IPS-18c (cell line): ENCODE measurements around the gene COL18A1.

Experiments used
- H3K4me3 ChIP-seq: 2 replicates; pipeline ENCODE4 v1.7.0; 2013; ENCODE audit warnings: low read depth, mild to moderate bottlenecking, low read length, moderate library complexity; ENCODE audit not compliant: insufficient read depth
- H3K9me3 ChIP-seq: one replicate; pipeline ENCODE4 v1.6.1; 2013; ENCODE audit warnings: mild to moderate bottlenecking, low read length, moderate library complexity; ENCODE audit not compliant: control insufficient read depth, insufficient read depth

Gene COL18A1

GRCh38 chr21:45548711-45549491 is 143.9 kb downstream of the COL18A1 start:
- H3K4me3 ChIP-seq = no peak overlapping the region

DNA sequence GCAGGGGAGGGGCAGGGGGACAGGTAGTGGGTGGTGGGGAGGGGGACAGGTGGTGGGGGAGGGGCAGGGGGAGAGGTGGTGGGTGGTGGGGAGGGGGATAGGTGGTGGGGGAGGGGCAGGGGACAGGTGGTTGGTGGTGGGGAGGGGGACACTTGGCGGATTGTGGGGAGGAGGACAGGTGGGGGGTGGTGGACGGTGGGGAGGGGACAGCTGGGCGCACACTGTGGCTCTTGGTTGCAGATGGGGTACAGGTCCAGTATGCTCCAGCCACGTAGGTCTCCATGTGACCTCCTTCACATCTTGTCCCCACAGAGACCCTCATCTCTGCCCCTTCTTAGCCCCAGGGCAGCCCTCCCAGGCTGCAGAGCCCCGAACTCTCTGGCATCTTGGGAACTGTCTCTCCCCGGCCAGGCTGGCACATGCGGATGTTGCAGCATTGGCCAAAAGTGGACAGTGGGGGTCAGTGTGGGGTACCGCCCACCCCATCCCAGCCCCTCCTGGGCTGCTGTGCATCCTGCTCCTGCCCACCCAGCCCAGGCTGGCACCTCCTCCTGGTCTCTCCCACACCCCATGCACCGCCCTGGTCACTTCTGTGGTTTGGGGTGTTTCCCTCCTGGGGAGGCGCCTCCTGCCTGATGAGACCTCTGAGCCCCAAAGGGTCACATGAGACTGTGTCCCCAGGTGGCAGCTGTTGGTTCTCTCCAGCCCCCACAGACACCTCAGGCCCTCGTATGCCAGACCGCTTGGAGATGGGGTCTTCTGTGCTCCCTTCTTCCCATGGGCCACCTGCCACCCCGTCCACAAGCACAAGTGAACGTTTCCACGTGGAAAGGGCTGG is 144.9 kb downstream of the COL18A1 start:
- Histone ChIP-seq H3K4me3 (no peak overlapping the region), H3K9me3 (no peaks in the 10 kb centered on the region)

More at GRCh38 chr21:45548711-45549491, 143.9 kb downstream of the COL18A1 start:
- no peaks in the 10 kb centered on the region for H3K9me3 ChIP-seq

DNA sequence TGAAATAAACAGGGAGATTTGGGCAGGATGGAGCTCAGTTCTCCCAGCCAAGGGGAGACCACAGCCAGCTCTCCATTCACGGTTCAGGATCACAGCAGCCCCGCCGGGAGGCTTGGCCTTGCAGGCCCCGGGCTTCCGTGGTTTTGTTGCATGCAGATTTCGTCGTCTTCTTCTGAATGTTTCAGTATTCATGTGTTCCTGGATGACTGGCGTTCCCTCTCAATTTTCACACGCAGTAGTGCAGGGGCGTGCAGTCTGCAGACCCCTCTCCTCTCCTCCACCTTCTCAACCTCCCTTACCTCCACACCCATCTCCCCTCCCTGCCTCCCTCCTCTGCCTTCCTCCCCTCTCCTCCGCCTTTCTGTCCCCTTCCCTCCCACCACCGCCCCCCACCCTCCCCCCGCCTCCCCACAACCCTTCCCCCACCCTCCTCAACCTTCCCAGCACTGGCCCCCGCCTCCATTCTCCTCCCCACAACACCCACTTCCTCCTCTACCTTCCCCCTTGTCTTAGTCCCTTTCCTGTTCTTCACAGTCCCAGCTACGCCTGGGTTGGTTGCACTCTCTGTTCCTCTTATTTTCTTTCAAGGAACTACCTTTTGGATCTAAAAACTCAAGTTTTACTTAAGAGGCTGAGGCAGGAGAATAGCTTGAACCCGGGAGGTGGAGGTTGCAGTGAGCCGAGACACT is 145.7 kb downstream of the COL18A1 start:
- Histone ChIP-seq H3K9me3 (no peaks in the 10 kb centered on the region), H3K4me3 (no peak overlapping the region)

- H3K4me3 ChIP-seq = no peak overlapping the region
- H3K9me3 ChIP-seq = no peaks in the 10 kb centered on the region
Measured at GRCh38 chr21:45551316-45551715, 146.4 kb downstream of the COL18A1 start.

DNA sequence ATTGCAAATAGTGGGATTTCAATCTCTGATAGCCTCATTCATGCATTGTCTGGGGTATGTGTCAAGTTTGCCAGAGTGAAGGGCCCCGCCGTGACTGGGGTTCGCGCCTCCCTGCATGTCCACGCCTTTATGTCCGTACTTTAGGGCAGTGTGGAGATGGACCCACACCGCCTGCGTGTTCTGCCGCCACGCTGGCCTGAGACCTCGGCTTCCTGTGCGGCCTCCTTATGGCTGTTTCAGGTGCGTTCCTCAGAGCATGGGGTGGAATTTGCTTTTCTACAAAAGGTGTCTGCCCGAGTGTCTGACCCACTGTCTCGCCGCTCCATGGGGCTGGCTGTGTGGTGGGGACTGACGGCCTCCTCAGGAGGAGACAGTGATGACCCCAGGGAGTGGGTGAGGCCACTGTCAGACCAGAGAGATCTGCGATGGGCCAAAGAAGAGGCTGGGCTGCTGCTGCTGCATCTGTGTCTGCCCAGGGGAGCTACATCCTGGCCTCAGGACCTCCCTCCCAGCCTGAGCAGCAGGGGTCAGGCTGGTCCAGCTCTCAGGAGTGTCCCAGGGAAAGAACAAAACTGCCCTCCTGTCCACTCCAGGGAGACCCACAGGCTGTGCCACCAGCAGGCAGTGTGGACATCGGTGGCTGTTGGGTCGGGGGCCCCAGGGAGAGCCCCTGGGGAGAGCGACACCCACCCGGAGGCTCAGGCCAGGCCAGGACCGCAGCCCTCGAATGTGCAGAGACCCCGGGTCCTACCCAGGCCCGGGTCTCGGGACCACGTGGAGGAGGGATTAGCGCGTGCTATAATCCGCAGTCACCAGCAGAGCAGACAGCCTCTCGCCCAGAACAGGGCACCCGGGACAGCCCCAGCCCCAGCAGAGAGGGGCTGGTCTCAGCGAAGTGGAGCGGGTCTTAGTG is 147.1 kb downstream of the COL18A1 start:
- Histone ChIP-seq H3K9me3 (no peaks in the 10 kb centered on the region), H3K4me3 (no peak overlapping the region)

DNA sequence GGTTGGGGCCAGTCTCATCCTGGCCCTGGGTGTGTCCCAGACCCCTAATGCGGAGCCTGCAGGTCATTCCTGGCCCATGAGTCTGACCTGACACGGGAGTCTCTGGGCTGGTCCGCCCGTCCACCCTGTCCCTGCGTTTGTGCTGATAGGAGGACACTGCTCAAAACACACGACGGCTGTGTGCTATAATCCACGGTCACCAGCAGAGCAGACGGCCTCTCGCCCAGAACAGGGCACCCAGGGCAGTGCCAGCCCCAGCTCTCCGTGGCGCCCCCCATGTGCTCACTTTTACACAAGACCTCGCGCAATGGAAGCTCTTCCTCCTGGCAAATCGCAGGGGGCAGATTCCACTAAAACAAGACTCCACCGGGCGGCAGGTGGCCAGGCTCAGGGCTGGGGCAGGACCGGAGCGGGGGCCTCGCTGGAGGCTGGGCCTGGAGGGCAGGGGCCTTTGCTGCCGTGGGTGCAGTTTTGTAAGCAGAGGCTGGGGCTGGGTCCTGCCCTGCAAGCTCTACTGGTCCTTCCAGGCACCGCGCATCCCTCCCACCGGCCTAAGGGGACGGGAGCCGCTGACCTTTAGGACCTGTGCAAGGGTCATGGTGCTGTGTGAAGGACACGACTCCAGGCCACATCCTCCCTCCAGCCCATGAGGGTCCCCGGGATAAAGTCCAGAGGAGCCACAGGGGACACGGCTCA is 147.9 kb downstream of the COL18A1 start:
- no peak overlapping the region for H3K4me3 ChIP-seq

DNA sequence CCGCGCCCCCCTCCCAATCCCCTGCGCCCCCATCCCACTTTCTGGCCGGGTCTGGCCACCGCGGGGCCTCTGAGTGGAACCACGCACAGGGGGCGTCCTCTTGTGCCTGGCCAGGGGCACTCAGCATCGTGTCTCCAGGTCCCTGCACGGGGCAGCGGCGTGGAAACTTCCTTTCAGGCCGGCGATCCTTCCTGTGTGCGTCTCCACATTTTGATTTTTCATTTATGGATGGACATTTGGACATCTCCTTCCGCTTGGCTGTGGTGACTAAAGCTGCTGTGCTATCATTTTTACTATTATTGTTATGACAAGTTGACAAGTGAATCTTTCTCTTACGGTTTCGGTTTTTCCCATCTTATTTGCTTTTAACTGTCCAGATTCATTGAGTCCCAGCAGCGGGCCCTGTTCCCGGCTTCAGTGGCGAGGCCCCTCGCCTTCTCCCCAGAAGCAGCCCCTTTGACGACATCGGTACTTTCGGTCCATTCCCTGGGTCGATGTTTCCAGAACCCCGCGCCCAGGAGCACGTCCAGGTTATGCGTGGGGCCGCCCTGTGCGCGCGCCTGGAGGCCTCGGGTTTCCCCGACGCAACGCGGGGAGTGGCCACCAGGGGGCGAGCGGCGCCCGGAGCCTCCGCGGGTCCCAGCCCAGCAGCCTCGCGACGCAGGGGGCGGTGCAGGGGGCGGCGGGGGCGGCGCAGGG is 149.7 kb downstream of the COL18A1 start:
- Histone ChIP-seq H3K4me3 (peak overlapping the region; percentile 51; the same call in 1 of the 2 replicates), H3K9me3 (no peaks in the 10 kb centered on the region)

More for the DNA sequence above, 147.9 kb downstream of the COL18A1 start:
- no peaks in the 10 kb centered on the region for H3K9me3 ChIP-seq

DNA sequence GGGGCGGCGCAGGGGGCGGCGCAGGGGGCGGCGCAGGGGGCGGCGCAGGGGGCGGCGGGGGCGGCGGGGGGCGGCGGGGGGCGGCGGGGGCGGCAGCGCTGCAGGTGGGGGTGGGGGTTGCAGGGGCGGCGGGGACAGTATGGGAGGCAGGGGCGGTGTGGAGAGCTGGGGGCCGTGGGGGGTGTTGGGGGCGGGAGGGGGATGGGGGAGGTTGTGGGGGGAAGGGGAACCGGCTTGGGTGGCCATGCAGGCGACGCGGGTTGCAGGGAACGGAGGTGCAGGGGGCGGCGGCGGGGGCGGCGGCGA is 150.2 kb downstream of the COL18A1 start:
- peak overlapping the region; percentile 65; the same call in 1 of the 2 replicates for H3K4me3 ChIP-seq
- no peaks in the 10 kb centered on the region for H3K9me3 ChIP-seq

DNA sequence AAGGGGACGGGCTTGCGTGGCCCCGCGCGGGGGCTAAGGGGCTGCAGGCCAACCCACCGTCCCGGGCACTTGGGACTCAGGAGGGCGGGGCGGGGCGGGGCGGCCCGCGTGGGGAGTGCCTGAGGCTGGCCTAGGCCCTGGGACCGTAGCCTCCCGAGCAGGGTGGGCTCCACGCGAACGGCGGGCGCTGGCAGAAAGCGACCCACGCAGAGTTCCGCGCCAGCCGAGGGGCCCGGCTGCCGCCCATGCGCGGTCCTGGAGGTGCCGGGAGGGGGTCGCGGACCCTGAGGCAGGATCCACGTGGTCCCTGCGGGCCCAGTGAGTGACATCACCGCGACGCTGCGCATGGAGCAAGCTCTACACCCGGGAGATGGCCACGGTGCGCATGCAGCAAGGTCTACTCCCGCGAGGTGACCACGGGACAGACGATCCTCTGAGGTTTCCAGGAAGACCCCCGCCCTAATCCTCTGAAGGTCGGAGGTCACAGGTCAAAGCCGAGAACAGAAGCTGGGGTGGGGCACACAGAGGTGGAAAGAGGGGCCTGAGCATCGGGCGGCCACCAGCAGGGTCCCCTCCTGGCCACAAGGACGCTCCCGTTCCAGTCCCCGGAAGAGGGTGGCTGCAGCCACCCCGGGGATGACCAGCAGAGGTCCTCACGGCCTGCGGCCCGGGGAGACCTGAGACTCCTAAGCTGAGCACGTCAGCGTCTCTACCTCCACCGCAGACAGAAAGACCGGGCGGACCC is 150.8 kb downstream of the COL18A1 start:
- Histone ChIP-seq H3K9me3 (no peaks in the 10 kb centered on the region), H3K4me3 (peak overlapping the region; percentile 65)

GRCh38 chr21:45556302-45556644 is 151.3 kb downstream of the COL18A1 start:
- Histone ChIP-seq H3K4me3 (no peak overlapping the region; the same call in 1 of the 2 replicates), H3K9me3 (no peaks in the 10 kb centered on the region)

DNA sequence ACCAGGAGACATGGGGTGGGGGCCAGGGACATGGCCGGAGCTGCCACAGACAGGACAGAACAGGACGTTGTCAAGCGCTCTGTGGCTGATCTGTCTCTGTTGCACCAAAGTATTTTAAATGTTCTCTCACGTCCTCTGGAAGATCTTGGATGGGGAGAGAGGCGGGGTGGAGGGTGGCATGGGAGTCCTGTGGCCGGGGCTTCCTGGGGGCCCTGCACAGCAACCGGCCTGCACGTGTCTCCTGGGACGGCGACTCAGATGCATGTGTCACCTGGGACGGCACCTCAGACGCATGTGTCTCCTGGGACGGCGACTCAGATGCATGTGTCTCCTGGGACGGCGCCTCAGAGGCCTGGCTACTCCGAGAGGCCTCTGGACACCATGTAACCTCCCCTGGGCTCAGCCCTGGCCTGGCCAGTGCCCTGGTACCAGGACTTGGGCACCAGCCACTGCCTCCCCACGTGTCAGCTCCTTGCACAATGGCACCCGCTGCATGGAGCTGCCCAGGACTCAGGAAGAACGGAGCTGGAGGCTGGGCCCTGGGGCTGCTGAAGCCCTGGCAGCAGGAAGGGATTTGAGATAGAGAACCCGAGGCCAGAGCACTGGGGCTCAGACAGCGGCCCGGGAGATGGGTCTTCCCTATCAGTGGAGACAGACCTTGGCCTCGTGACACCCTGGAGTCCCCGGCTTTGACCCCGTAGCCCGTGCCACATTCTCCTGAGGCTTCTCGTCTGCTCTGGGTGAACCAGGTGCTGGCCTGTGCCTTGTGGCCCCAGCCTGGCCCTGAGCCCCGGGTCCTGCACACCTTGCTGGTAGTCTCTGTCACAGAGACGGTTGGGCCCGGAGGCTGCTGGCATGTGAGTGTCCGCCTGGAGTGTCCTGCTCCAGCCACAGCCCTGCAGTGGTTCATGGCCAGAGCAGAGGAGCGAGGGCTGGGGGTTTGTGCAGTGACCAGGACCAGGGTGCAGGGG is 152.0 kb downstream of the COL18A1 start:
- Histone ChIP-seq H3K4me3 (no peak overlapping the region), H3K9me3 (no peaks in the 10 kb centered on the region)

- no peak overlapping the region for H3K4me3 ChIP-seq
- H3K9me3 ChIP-seq = no peaks in the 10 kb centered on the region
Measured at GRCh38 chr21:45557616-45558043, 152.7 kb downstream of the COL18A1 start.

DNA sequence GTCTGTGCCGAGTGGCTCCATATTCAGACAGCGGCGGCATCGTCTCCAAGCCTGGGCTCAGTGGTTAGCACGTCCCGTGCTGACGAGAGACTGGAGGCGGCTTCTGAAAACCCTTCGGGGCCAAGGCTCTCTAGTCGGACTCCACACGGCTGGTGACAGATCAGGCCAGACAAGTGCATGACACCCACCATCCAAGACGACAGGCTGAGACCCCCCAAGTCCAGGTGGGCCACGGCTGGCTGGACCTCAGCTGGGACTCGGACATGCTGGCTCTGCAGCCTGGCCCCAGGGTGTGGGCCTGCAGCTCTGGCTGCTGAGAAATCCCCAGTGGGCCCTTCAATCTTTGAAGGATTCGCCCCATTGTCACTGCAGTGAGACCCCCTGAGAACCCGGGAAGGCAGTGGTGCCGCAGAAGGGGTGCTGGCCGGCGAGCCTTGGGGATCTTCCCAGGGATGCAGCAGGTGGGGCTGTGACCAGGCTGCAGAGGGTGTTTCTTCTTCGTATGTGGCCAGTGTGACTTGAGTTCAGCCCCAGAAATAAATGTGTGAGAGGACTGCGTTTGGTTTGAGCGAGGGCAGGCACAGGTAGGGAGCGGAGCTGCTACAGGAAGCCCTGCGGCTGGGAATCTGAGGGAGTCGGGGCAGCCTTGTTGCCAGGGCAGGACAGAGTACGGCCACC is 153.2 kb downstream of the COL18A1 start:
- Histone ChIP-seq H3K9me3 (no peaks in the 10 kb centered on the region), H3K4me3 (no peak overlapping the region)
